ENCODE results near the gene ATG2A. TPM values are rescaled to one million over a fixed set of nuclear protein-coding genes. Genes with fewer than 3 reads are reported as not detected.

The ATG2A gene
- total RNA-seq, 1 donor, result 25.7 TPM

- peak; percentile 91 for DNase-seq (ENCODE audit: insufficient read length, low spot score, missing footprints)
- H3K4me2 ChIP-seq (ENCODE audit: insufficient read depth, low read length), result peak overlapping the region; percentile 61
- H3K4me1 ChIP-seq (ENCODE audit: insufficient read depth, low read length), result peaks cover 49% of the 10 kb centered on the region
- H3K4me3 ChIP-seq (ENCODE audit: insufficient read depth, low read length), result peak overlapping the region; percentile 51
- H3K79me2 ChIP-seq (ENCODE audit: insufficient read depth, low read length), result peaks cover 85% of the 10 kb centered on the region
- no peaks in the 10 kb centered on the region for H3K9me3 ChIP-seq (ENCODE audit: low read depth, low read length)
- peaks cover 40% of the 10 kb centered on the region for H4K20me1 ChIP-seq (ENCODE audit: insufficient read depth, low read length)
- peak overlapping the region; percentile 96 for H3K27ac ChIP-seq (ENCODE audit: low read depth, low read length)
- TF ChIP-seq CTCF (IDR thresholded peaks at IDR 0.05; ENCODE audit: extremely low read depth, low read depth, low read length), result no peak
- H2AFZ ChIP-seq (ENCODE audit: low read length), result no peak overlapping the region
- no peaks in the 10 kb centered on the region for H3K27me3 ChIP-seq (ENCODE audit: insufficient read depth, low read length)
- H3K36me3 ChIP-seq (ENCODE audit: insufficient read depth, low read length), result peaks cover 45% of the 10 kb centered on the region
Observed at GRCh38 chr11:64863391-64864060, 53.5 kb downstream of the ATG2A start.

- Histone ChIP-seq H4K20me1 (ENCODE audit: insufficient read depth, low read length) (peaks cover 34% of the 10 kb centered on the region), H3K27me3 (ENCODE audit: insufficient read depth, low read length) (no peaks in the 10 kb centered on the region), H3K79me2 (ENCODE audit: insufficient read depth, low read length) (peaks cover 83% of the 10 kb centered on the region), H3K4me2 (ENCODE audit: insufficient read depth, low read length) (peak overlapping the region; percentile 61), H3K4me3 (ENCODE audit: insufficient read depth, low read length) (no peak overlapping the region), H3K36me3 (ENCODE audit: insufficient read depth, low read length) (peaks cover 43% of the 10 kb centered on the region), H3K27ac (ENCODE audit: low read depth, low read length) (peak overlapping the region; percentile 96), H3K9me3 (ENCODE audit: low read depth, low read length) (no peaks in the 10 kb centered on the region), H2AFZ (ENCODE audit: low read length) (no peak overlapping the region), H3K4me1 (ENCODE audit: insufficient read depth, low read length) (peaks cover 43% of the 10 kb centered on the region)
- TF ChIP-seq CTCF (IDR thresholded peaks at IDR 0.05; ENCODE audit: extremely low read depth, low read depth, low read length), result no peak
- no peak for DNase-seq (ENCODE audit: insufficient read length, low spot score, missing footprints)
Observed at GRCh38 chr11:64862987-64863390, 54.0 kb downstream of the ATG2A start.

GRCh38 chr11:64861227-64861975 lies 55.6 kb downstream of the ATG2A start:
- no peak overlapping the region for H3K4me2 ChIP-seq (ENCODE audit: insufficient read depth, low read length)
- DNase-seq (ENCODE audit: insufficient read length, low spot score, missing footprints), result no peak
- no peak for TF ChIP-seq CTCF (IDR thresholded peaks at IDR 0.05; ENCODE audit: extremely low read depth, low read depth, low read length)
- H3K27ac ChIP-seq (ENCODE audit: low read depth, low read length), result no peak overlapping the region
- H3K79me2 ChIP-seq (ENCODE audit: insufficient read depth, low read length), result peaks cover 77% of the 10 kb centered on the region
- peaks cover 48% of the 10 kb centered on the region for H3K4me1 ChIP-seq (ENCODE audit: insufficient read depth, low read length)
- no peaks in the 10 kb centered on the region for H3K27me3 ChIP-seq (ENCODE audit: insufficient read depth, low read length)
- no peak overlapping the region for H3K4me3 ChIP-seq (ENCODE audit: insufficient read depth, low read length)
- H3K9me3 ChIP-seq (ENCODE audit: low read depth, low read length), result no peaks in the 10 kb centered on the region
- peaks cover 35% of the 10 kb centered on the region for H3K36me3 ChIP-seq (ENCODE audit: insufficient read depth, low read length)
- no peak overlapping the region for H2AFZ ChIP-seq (ENCODE audit: low read length)
- H4K20me1 ChIP-seq (ENCODE audit: insufficient read depth, low read length), result peaks cover 38% of the 10 kb centered on the region
